Measurements from ENCODE around the gene MLH3.

Gene MLH3

GRCh38 chr14:75010472-75011093 lies 40.7 kb downstream of the MLH3 start:
- no peak for TF ChIP-seq CTCF (IDR thresholded peaks at IDR 0.05)

- TF ChIP-seq CTCF (IDR thresholded peaks at IDR 0.05), result no peak
These were observed 42.1 kb downstream of the MLH3 start for GRCh38 chr14:75009176-75009575.

- TF ChIP-seq CTCF (IDR thresholded peaks at IDR 0.05), result no peak
These were observed 45.9 kb downstream of the MLH3 start for GRCh38 chr14:75005357-75005756.

GRCh38 chr14:75003250-75004027 lies 47.8 kb downstream of the MLH3 start:
- no peak for TF ChIP-seq CTCF (IDR thresholded peaks at IDR 0.05)

- TF ChIP-seq CTCF (IDR thresholded peaks at IDR 0.05), result no peak
These were observed 48.6 kb downstream of the MLH3 start, which contains the start of gene EIF2B2 for GRCh38 chr14:75002392-75003249. Gene EIF2B2 (plus strand): TSS chr14:75002921. CDS start chr14:75002991, 70 bp downstream.

GRCh38 chr14:75001899-75002298 lies 49.4 kb downstream of the MLH3 start:
- TF ChIP-seq CTCF (IDR thresholded peaks at IDR 0.05), result no peak

- TF ChIP-seq CTCF (IDR thresholded peaks at IDR 0.05), result no peak
These were observed 50.0 kb downstream of the MLH3 start for GRCh38 chr14:75001261-75001660.

Measured in LNCAP (cell line).